Stimulated activated naive CD8-positive, alpha-beta T cell treated with anti-CD3 and anti-CD28 coated beads, Interleukin-15, amount 100 ng/mL, for 72 hours (primary cell): ENCODE measurements around the gene HES4.
"Not testable (repeated sequence)": the region's sequence is repeated elsewhere in the genome, so short reads cannot be mapped to it uniquely, and the experiment has no call there.

Experiments
- ATAC-seq: fragments of 150-1000 bp; cut with Tn5 transposase; 2 replicates; pipeline ENCODE4 v1.10.0; 2021; ENCODE audit warnings: mild to moderate bottlenecking, moderate library complexity
- DNase-seq, 2 donors: peaks; one replicate each; pipeline ENCODE4 v3.0.0; 2021 to 2022
- H3K27ac Mint-ChIP-seq, 2 donors: one replicate each; pipeline ENCODE4 v1.8.0; 2022; ENCODE audit warnings: mild to moderate bottlenecking in 2 of 2, mixed read lengths in 2 of 2, moderate library complexity in 2 of 2
- H3K27me3 Mint-ChIP-seq: one replicate; pipeline ENCODE4 v1.8.0; 2022; ENCODE audit warnings: mixed read lengths
- H3K4me1 Mint-ChIP-seq: one replicate; pipeline ENCODE4 v1.8.0; 2022; ENCODE audit warnings: mild to moderate bottlenecking, mixed read lengths
- H3K4me3 Mint-ChIP-seq, 2 donors: one replicate each; pipeline ENCODE4 v1.8.0; 2022; ENCODE audit warnings: mild to moderate bottlenecking in 2 of 2, mixed read lengths in 2 of 2, moderate library complexity in 1 of 2
- H3K9me3 Mint-ChIP-seq, 2 donors: one replicate each; pipeline ENCODE4 v1.8.0; 2022; ENCODE audit warnings: mixed read lengths in 2 of 2

The HES4 gene

DNA sequence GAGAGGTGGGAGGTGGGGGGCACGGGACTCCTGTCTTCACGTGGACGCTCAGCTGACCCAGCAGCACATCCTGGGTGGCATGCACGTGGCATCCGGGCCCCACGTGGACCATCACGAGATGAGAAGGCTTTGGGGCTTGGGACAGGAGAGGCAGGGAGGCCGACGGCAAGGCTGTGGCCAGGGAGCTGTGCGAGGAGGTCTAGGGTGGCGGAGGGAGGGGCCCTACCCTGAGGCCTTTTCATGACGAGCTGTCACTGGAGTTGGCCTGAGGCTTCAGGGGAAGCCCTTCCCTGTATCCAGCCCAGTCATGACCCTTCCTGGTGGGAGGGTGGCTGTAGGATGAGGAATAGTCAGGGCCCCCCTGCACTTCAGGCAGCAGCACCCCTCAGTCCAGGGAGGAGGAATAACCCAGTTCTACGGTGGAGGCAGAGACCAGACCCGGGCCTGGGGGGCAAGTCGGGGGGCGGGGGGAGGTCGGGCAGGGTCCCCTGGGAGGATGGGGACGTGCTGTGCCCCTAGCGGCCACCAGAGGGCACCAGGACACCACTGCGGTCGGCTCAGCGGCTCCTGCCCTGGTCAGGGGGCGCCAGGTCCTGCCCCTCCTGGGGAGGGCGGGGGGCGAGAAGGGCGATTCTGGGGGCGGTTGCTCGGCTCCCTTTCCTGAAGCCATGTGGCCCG lies 16.0 kb downstream of the HES4 start:
- Mint-ChIP-seq H3K4me3 (no peak overlapping the region), H3K9me3 (peaks cover 5 to 7% of the 10 kb centered on the region in 2 donors), H3K27me3 (peaks cover 49% of the 10 kb centered on the region), H3K4me1 (peaks cover 10% of the 10 kb centered on the region), H3K27ac (no peak overlapping the region)
- peak in 1 of 2 donors; percentile 61 for DNase-seq
- ATAC-seq: peak; percentile 74

DNA sequence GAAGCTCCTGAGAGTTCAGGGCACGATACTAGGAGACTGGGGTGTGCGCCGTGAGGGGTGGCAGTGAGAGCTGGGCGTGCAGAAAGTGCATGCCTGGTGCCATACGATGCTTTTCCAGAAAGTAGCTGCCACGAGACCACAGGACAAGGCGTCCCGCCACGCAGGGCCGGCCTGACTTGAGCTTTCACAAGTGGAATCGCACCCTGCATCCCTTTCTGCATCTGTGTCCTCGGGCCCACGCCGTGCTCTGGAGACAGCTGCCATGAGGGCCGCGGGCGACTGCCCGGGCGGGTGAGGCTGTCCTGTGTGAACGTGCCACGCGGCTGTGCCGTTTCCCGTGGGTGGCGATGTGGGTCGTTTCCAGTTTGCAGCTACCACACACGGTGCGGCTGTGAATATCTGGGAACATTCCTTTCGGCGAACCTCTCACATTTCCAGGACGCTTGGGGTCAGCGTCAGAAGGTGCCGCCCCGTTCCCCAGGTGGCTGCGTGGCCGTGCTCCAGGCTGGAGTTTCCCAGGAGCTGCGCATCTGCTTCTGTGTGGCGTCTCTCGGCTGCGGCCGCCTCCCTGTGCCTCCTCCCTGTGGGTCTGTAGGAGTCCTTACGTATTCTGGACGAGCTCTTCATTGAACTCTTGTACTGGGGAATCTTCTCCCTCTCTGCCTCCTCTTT lies 17.0 kb downstream of the HES4 start:
- Mint-ChIP-seq H3K27me3 (peaks cover 45% of the 10 kb centered on the region), H3K9me3 (peaks cover 0 to 6% of the 10 kb centered on the region in 2 donors)

DNA sequence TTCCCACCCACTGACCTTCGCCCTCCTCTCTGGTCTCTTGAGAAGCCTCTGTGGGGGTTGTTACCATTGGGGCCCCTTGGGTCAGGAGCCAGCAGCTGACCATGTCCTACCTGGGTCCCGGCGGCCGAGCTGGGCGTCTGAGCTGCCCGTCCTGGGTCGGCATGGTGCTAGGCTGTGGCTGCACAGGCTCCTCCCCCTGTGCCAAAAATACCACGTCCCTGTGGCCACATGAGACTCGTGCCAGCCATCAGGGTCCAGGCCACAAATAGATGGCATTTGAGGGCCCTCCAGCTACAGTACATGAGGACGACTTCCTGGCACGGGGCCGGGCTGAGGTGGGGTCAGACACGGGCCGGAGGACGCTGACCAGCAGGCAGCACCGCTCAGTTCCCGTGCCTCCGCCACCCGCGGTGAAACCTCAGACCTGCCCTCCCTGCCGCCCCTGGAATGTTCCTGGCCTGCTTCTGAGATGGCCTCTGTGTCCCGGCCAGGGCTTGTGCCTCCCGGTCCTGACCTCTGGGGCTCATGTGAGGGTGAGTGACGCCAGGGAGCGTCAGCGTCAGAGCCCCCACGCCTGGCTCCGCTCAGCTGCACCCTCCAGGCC lies 17.8 kb downstream of the HES4 start, which contains the start of gene PERM1:
Gene PERM1, minus strand, starts transcription at position 139 of the 604 bp plus-strand sequence. CDS start 1,064 bp downstream, outside the sequence.
- DNase-seq (no peak), ATAC-seq (no peak)
- peaks cover 12% of the 10 kb centered on the region for H3K4me1 Mint-ChIP-seq
- H3K27ac Mint-ChIP-seq: no peak within 1 kb of the TSS
- peaks cover 0 to 7% of the 10 kb centered on the region in 2 donors for H3K9me3 Mint-ChIP-seq
- peaks cover 47% of the 10 kb centered on the region for H3K27me3 Mint-ChIP-seq
- no peak within 1 kb of the TSS for H3K4me3 Mint-ChIP-seq

More for the DNA sequence above, 17.0 kb downstream of the HES4 start:
- H3K4me3 Mint-ChIP-seq: no peak overlapping the region
- ATAC-seq (no peak), DNase-seq (no peak)
- peaks cover 12% of the 10 kb centered on the region for H3K4me1 Mint-ChIP-seq
- no peak overlapping the region for H3K27ac Mint-ChIP-seq

DNA sequence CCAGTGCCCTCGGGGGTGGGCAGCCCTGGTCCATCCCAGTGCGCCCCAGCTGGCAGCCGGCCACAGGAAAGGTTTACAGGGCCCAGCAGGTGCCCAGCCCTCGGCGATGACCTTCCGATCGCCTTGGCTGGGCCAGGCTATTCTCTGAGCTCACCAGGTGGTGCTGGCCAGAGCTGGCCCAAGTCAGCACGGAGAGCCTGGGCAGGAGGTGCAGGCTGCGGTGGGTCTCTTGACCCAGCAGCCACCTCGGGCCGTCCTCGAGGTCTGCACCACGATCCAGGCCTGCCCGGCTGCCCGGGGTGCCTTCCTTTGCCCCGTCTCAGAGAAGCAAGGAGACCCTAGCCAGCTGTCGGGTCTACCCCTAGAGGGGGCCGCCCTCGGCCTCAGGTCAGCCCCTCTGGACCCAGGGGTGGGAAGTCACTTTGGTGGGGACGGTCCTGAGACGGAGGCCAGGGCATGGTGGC lies 18.4 kb downstream of the HES4 start:
- H3K9me3 Mint-ChIP-seq: peaks cover 0 to 7% of the 10 kb centered on the region in 2 donors
- H3K4me1 Mint-ChIP-seq: peaks cover 12% of the 10 kb centered on the region
- no peak for DNase-seq
- H3K27me3 Mint-ChIP-seq: peaks cover 46% of the 10 kb centered on the region
- no peak overlapping the region for H3K27ac Mint-ChIP-seq
- no peak overlapping the region for H3K4me3 Mint-ChIP-seq
- ATAC-seq: no peak

DNA sequence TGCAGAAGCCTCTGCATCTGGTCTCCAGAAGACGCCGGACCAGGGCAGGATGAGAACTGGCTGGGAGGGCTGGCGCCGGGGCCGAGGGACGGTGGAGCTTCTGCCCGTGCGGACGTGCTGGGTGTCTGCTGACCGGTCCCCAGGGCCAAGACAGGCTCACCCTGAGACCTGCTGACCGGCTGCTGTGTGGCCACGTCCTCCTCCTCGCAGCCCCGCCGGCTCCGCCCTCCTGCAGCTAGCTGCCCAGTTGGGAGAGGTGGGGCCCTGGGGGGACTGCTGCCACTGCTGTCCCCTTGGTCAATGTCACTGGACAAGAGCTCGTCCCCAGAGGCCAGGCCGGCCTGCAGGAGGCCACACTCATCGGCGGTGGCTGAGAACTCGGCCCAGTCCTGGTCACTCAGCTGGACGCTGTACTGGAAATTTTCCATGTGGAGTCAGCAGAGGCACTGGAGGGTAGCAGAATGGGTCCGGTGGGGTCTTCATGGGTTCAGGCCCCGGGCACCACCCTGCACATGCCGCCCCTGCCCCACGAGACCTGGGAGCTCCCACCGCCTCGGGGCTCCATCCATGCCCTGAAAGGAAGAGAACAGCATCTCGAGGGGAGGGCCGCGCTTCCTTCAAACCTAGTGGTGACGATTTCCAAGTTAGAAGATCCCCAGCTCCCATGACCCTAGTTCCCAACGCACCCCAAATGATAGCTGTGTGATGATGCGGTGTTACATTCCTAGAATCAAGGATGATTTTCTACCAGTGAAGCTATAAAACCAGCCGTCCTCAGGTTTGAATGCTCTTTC lies 19.1 kb downstream of the HES4 start:
- no peak overlapping the region for H3K27ac Mint-ChIP-seq
- DNase-seq (no peak), ATAC-seq (no peak)
- H3K4me1 Mint-ChIP-seq: peaks cover 15% of the 10 kb centered on the region
- peaks cover 43% of the 10 kb centered on the region for H3K27me3 Mint-ChIP-seq
- peaks cover 0 to 7% of the 10 kb centered on the region in 2 donors for H3K9me3 Mint-ChIP-seq
- H3K4me3 Mint-ChIP-seq: no peak overlapping the region

DNA sequence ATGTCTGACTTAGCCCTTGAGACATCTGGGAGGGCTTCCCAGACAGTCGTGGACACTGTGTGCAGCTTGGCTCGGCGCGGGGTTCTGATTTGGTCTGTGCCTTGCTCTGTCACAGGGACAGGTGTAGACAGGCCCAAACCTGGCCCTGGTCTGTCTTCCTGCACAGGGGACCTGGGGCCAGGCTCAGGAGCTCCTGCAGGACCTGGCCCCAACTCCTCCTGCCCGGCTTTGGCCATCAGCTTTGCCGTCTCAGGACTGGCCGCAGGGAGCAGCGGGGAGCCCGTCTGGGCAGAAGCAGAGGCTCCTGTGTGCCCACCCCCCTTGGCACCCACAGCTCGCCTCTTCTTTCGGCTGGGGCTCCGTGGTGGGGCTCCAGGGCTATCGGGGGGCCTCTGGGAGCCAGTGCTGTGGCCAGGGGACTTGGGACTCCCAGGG lies 19.7 kb downstream of the HES4 start:
- Mint-ChIP-seq H3K27me3 (peaks cover 43% of the 10 kb centered on the region), H3K4me3 (no peak overlapping the region), H3K4me1 (peaks cover 19% of the 10 kb centered on the region), H3K9me3 (peaks cover 0 to 7% of the 10 kb centered on the region in 2 donors), H3K27ac (no peak overlapping the region)
- DNase-seq (no peak), ATAC-seq (no peak)

DNA sequence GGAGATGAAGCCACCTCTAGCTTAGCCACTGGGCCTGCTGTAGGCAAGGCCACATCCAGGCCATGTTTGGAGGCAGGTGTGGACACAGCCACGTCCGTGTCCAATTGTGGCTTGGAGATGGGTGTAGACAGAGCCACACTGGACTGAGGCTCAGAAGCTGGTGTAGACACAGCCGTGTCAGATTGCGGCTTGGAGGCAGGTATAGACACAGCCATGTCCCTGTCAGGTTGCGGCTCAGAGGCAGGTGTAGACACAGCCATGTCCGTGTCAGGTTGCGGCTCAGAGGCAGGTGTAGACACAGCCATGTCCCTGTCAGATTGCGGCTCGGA lies 20.2 kb downstream of the HES4 start:
- Mint-ChIP-seq H3K4me1 (peaks cover 19% of the 10 kb centered on the region), H3K27me3 (peaks cover 43% of the 10 kb centered on the region), H3K27ac (no peak overlapping the region), H3K9me3 (peaks cover 0 to 7% of the 10 kb centered on the region in 2 donors), H3K4me3 (no peak overlapping the region)
- ATAC-seq: no peak
- no peak for DNase-seq

DNA sequence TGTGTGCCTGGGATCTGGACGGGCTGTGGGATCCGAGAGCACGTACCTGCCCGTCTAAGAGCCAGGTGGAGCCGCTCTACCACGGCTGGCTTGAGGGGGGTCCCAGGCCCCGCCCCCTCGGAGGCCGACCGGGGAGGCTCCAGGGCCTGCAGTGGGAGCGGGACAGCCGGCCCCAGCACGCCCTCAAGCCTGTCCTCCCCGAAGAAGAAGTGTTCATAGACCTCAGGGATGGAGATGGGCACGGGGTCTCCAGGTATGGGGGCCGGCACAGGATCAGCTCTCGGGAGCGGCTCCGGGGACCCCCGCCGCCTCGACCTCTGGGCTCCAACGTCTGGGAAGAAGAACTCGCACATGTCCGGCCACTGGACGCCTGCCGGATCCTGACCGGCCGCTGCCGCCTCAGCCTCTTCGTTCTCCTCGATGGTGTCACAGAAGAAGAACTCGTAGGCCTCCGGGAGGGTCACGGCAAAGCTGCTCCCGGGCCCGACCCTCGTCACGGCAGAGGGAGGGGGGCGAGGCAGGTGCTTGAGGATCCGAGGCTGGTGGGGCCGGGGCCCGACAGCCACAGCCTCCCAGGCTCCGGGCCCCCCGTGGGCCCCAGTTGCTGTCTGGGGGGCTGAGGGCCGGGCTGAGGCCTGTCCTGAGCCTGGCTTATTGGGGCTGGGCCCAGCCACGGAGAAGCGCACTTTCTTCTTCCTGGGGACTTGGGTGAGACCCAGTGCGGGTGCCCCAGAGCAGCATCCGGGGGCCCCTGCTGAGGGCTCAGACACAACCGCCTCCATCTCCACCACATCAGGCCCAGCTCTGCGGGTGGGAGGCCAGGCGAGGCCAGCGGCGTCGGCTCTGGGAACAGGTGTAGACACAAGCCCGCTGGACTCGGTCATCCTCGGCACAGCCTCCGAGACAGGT lies 20.8 kb downstream of the HES4 start:
- H3K27ac Mint-ChIP-seq: no peak overlapping the region
- peaks cover 49% of the 10 kb centered on the region for H3K27me3 Mint-ChIP-seq
- DNase-seq (peak in 1 of 2 donors; percentile 10), ATAC-seq (no peak)
- no peak overlapping the region for H3K4me3 Mint-ChIP-seq
- H3K9me3 Mint-ChIP-seq: peaks cover 0 to 7% of the 10 kb centered on the region in 2 donors
- H3K4me1 Mint-ChIP-seq: peaks cover 19% of the 10 kb centered on the region

DNA sequence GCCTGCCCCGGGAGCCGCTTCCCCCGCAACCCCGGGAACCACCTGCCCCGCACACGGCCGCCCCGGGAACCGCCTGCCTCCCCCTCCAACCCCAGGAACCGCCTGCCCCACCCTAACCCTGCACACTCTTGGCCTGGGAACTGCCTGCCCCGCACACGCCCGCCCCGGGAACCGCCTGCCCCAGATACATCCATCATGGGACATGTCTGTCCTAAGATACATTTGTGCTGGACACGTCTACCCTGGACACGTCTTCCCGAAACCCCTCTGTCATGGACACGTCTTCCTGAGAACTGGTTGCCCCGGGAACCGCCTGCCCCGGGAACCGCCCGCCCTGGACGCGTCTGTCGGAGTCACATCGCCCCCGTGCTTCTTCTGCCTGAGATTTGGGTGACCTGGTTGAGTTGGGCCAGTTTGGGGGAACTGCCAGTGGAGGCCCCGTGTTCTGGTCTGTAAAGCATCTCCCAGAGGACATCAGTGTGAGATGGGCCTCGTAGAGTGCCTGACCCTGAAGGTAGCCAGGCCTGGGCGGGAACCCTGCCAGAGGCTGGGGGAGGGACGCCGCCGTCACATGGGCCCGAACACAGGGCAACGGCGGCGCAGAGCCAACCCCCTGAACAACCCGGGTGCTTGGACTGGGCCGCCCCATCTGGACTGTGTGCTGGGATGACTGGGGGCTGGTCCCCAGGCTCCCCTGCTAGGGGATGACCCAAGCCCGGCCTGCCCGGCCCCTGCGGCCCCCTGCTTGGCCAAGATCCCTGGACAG lies 21.6 kb downstream of the HES4 start:
- Mint-ChIP-seq H3K4me1 (peaks cover 13% of the 10 kb centered on the region), H3K4me3 (peak overlapping the region in 1 of 2 donors; percentile 34), H3K27me3 (peaks cover 49% of the 10 kb centered on the region), H3K9me3 (peaks cover 0 to 7% of the 10 kb centered on the region in 2 donors), H3K27ac (no peak overlapping the region)
- no peak for ATAC-seq
- DNase-seq: no peak

DNA sequence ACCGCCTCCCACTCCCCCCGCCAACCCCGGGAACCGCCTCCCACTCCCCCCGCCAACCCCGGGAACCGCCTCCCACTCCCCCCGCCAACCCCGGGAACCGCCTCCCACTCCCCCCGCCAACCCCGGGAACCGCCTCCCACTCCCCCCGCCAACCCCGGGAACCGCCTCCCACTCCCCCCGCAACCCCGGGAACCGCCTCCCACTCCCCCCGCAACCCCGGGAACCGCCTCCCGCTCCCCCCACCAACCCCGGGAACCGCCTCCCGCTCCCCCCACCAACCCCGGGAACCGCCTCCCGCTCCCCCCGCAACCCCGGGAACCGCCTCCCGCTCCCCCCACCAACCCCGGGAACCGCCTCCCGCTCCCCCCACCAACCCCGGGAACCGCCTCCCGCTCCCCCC lies 23.1 kb downstream of the HES4 start:
- Mint-ChIP-seq H3K27me3 (peaks cover 51% of the 10 kb centered on the region), H3K4me1 (peaks cover 13% of the 10 kb centered on the region)
- H3K9me3 Mint-ChIP-seq, H3K4me3 Mint-ChIP-seq, DNase-seq, ATAC-seq, H3K27ac Mint-ChIP-seq: not testable (repeated sequence)

DNA sequence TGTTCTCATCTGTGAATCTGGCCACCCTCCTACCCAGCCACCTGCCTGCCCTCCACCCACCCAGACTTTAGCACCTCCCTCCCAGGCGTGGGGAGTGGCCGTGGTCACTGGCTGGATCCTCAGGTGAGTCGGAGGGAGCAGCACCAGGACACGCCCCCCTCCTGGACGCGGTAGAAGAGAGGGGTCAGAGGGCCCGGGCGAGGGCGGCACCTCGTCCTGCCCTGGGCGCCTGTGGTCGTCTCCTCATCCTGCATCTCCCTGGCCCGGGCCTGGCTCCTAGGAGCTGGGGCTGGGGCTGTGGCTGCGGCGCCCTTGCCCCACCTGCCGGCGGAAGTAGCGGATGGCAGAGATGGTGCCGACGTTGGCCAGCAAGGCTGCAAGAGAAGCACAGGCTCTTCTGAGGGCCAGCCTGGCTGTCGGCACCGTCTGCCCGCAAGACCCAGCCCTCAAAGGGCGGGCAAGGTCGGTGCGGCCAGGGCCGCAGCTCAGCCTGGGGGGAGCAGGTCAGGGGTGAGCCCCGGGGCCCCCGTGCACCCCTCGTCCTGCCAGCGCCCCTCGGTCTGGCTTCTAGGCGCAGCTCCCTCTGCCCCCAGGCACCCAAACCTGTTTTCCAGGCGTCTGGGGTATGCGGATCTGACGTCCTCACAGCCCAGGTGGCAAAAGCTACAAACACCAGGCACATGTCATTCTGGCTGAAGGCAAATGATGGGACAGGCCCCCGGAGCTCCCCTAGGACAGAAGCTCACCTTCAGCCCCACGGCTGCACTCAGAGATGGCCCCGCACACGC lies 23.8 kb downstream of the HES4 start:
- peaks cover 0 to 7% of the 10 kb centered on the region in 2 donors for H3K9me3 Mint-ChIP-seq
- no peak overlapping the region for H3K27ac Mint-ChIP-seq
- peak; percentile 81 for ATAC-seq
- H3K4me1 Mint-ChIP-seq: peaks cover 13% of the 10 kb centered on the region
- peak; percentile 70 to 71 for DNase-seq
- H3K4me3 Mint-ChIP-seq: peak overlapping the region; percentile 9 to 29
- H3K27me3 Mint-ChIP-seq: peaks cover 58% of the 10 kb centered on the region

DNA sequence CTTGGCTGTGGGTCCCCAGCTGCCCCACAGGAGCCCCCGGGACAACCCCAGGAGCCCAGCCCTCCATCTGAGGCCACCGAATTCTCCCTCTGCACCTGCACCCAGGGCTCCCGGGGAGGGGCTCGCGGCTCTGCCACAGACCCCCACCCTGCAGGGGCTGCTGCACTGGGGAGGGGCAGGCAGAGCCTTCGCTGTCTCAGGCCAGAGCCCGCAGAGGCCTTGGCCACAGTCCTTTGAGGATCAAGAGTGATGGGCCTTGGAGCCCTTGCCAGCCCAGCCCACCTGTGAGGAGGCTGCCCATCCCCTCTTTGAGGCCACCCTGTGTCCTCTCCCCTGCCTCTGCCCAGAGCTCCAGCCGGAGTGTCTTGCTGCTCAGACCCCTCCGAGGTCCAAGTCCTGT lies 24.5 kb downstream of the HES4 start:
- Mint-ChIP-seq H3K27me3 (peaks cover 65% of the 10 kb centered on the region), H3K4me1 (peaks cover 13% of the 10 kb centered on the region)

DNA sequence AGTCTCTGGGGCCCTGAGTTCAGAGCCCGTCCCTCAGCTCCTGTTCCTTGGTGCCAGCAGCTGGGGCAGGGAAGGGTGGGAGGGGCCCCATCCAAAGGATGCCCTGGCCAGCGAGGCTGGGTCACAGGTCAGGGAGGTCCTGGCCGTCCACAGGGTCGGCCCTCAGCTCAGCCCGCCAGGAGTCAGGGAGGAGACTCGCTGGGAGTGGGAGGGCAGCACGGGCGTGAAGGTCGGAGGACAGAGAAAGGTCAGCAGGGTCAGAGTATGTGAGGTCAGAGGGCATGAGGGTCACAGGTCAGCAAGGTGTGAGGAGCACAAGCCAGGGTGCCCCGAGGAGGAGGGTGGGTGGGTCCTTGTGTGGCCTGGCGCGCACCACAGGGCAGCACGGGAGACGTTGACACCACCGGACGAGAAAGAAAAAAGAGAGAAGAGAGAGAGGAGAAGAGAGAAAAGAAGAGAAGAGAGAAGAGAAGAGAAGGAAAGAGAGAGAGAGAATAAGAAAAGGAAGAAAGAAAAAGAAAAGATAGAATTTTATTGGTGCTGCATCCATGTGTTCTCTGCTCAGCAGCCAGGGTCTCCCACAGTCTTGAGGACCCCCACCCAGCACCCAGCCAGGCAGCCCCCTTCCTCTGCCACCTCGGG lies 25.1 kb downstream of the HES4 start:
- no peak overlapping the region for H3K27ac Mint-ChIP-seq
- peaks cover 0 to 7% of the 10 kb centered on the region in 2 donors for H3K9me3 Mint-ChIP-seq
- no peak for ATAC-seq
- peaks cover 70% of the 10 kb centered on the region for H3K27me3 Mint-ChIP-seq
- peaks cover 13% of the 10 kb centered on the region for H3K4me1 Mint-ChIP-seq
- no peak for DNase-seq
- H3K4me3 Mint-ChIP-seq: no peak overlapping the region

More for the DNA sequence above, 24.5 kb downstream of the HES4 start:
- Mint-ChIP-seq H3K27ac (no peak overlapping the region), H3K9me3 (peaks cover 0 to 7% of the 10 kb centered on the region in 2 donors), H3K4me3 (no peak overlapping the region)
- no peak for ATAC-seq
- no peak for DNase-seq
